GM12872 (cell line): Measurements from ENCODE around the gene PRKD2.

ENCODE experiments used
- TF ChIP-seq, protein P1 (sequence below): IDR thresholded peaks from 3 replicates; pipeline ENCODE4 v1.5.1; 2011; ENCODE audit warnings: low read depth, mild to moderate bottlenecking, low read length, moderate library complexity; ENCODE audit not compliant: insufficient read depth

Gene PRKD2

DNA sequence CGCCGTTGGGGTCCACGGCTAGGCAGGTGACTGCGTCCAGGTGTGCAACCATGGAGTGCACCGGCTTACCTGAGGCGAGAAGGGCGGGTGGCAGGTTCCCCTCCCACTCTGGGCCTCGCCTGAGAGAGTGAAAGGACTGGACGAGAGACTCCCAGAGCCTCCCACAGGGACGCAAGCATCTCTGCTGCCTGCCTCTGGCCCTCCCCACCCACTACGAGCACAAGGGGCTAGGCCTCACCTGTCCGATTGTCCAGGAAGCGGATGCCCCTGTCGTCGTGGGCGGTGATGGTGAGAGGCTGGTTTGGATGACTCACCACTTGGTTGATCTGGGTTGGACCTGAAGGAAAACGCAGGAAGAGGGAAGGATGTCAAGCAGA is 5.1 kb upstream of the PRKD2 start:
- TF ChIP-seq, protein P1, sequence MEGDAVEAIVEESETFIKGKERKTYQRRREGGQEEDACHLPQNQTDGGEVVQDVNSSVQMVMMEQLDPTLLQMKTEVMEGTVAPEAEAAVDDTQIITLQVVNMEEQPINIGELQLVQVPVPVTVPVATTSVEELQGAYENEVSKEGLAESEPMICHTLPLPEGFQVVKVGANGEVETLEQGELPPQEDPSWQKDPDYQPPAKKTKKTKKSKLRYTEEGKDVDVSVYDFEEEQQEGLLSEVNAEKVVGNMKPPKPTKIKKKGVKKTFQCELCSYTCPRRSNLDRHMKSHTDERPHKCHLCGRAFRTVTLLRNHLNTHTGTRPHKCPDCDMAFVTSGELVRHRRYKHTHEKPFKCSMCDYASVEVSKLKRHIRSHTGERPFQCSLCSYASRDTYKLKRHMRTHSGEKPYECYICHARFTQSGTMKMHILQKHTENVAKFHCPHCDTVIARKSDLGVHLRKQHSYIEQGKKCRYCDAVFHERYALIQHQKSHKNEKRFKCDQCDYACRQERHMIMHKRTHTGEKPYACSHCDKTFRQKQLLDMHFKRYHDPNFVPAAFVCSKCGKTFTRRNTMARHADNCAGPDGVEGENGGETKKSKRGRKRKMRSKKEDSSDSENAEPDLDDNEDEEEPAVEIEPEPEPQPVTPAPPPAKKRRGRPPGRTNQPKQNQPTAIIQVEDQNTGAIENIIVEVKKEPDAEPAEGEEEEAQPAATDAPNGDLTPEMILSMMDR: no peak

DNA sequence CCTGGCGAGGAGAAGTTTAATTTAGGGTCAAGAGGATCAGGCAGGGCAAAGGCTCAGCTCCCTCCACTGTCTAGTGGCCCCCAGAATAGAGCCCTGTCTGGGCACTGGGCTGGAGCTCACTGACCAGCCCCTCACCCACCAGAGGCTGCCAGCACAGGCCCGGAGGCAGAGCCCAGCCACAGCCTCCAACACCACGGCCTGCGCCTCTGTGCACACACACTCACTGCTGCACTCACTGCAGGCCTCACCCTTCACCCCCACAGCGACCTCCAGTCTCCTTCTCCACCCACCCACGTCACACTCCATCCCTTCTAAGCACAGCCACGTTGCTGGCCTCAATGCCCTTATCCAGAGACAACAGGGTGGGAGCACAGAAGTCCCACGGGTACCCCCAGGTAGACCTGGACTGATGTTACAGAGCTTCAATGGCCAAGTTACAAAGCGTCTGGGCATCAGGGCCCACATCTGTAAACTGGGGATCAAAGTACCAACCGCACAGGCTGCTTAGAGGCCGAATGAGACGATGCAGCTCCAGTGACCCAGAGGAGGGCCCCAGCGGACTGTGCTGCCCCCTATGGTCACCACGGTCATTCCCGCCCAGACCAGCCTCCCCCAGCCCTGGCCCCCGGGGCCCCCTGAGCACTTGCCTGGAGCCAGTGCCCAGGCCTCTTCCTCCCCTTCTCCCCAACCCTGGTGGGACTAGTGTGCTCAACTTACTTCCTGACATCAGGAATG is 4.5 kb upstream of the PRKD2 start:
- TF ChIP-seq, protein P1: peak; percentile 27; the same call in 1 of the 3 replicates

DNA sequence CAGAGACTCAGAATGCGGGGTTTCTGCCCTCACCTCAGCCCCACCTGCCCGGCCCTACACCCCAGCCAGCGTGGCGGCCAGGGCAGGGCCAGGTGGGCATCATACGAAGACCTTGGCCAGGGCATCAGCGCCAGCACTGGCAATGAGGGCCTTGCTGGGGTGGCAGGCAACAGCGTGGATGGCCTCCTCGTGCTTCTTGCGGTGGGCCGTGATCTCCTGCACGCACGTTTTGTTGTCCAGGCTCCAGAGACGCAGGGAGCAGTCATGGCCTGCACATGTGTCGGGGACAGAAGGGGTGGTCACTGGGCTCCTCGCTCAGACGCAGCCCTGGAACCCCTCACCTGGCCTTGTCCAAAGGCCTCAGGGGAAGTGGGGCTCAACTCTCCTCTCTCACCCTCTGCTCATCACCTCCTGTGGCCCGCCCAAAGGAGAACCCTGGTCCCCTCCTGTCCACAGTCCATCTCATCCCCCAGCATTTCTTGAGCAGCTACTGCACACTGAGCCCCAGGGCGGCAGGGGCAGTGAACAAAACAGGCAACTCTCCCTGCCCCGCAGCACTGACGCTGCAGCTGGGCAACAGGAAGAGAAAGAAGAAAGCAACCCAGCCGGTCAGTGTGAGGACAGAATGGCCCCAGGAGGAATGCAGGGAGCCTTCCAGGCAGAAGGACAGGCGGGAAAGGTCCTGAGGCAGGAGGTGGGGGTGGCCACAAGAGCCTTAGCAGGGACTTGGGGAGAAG is 3.8 kb upstream of the PRKD2 start:
- TF ChIP-seq, protein P1: no peak

DNA sequence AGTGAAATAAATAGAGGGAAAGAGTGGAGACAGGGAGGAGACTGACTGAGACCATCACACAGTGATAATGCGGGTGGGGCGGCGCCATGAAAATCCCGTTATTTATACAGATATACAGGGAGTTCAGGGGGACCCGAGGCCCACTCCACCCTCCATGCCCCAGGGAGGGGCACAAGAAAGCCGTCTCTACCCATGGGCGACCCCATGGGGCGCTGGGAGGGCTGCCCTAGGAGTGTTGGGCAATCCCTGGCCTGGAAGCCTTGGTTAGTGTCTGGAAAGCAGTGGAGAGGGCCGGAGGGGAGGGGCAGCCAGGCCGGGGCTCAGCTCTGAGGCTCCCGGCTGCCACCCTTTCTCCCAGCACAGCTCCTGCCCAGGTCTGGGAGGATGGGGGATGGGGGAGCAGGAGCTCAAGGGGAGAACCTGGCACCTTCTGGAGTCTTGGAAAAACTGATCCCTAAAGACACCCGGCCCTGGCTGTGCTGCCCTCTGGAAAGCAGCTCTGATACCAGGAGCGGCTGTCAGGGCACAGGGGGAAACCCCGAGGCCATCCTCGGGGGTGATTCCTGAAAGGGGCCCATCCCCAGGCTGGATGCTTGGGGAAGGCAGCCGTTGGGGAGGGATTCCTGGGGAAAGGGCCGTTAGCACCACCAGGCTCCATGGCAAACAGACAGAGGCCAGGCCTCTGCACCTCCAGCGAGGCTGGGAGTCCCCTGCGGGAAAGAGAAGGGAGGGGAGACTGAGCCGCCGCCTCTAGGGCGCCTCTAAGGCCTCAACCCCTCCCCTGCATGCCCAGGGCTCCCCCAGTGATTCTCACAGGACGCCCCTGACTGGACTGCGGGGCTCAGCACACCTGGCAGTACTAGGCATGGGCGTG is 3.0 kb upstream of the PRKD2 start:
- TF ChIP-seq, protein P1: no peak

DNA sequence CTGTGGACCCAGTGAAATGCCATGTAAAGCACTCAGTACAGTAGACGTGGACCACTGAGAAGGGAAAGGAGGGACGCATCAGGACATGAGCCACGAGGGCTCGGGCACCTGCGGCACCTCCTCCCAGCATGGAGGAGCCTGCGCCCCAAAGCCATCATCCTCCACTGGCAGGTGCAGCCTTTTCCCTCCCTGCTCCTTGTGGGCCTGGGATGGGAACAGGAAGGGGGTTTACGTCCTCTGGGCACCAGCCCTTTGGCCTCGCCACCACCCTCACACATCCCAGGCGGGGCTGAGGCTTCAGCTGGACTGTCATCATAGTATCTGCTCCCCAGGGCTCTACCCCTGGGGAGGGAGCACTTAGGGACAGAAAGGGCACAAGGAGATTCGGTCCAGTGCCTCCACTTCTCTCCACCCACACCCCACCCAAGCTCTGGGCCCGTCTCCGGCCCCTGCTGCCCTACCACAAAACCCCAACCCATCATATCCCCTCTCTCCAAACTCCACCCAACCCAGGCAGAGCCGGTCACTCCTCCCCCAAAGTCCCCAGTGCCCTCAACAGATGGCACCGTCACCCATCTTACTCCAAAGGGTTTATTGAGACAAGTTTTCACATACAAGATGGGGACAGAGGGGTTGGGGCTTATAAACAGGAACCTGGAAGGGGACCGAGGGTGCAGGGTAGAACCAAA is 2.2 kb upstream of the PRKD2 start:
- TF ChIP-seq, protein P1: no peak

DNA sequence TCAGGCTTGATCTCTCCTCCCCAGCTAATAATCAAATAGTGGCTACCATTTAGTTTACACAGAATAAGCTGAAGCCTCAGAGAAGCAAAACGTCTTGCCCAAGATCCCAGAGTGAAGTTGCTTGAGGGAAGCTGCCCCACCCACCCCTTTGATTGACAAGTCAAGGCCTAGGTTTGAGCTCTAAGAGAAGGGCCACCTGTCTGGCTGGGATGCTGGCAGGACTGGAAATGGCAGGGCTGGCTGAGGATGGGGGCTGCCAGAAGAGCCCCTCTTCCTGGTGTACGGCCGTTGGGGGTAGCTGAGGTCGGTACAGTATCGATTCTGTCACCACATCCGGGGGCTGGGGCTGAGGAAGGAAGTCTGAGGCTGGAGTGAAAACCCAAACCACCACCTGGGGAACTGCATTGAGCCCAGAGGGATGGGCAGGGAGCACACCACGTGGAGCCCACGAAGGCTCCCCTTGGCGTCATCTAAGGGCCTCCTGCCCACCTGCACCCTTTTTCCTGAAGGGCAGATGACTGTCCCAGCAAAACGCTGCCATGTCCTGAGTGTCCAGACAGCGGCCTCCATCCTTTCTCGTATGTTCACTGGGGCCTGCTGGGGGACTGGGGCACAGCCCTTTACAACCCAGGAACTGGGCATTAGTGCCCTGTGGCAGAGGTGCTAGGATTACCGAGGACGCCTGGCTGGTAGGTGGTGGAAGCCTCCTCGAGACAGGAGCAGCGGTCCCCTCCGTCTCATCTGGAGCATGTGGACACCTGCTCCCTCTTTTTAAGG is 1.4 kb upstream of the PRKD2 start:
- TF ChIP-seq, protein P1: no peak
